Stimulated activated CD8-positive, alpha-beta memory T cell treated with anti-CD3 and anti-CD28 coated beads, Interleukin-4, amount 100 ng/mL, for 1 hour (primary cell): Measurements from ENCODE around the gene KLHL40.

Experiments used
- DNase-seq, 2 donors: peaks; one replicate each; pipeline ENCODE4 v3.0.0-alpha.2; 2020; ENCODE audit warnings: low read depth in 2 of 2, low spot score in 1 of 2

KLHL40 gene

GRCh38 chr3:42657675-42658074, 27.7 kb upstream of the KLHL40 start:
- DNase-seq, result no peak

GRCh38 chr3:42658091-42658770, 27.1 kb upstream of the KLHL40 start:
- DNase-seq, result no peak

GRCh38 chr3:42658771-42659390, 26.5 kb upstream of the KLHL40 start:
- no peak for DNase-seq

- no peak for DNase-seq
These were observed 25.7 kb upstream of the KLHL40 start for GRCh38 chr3:42659451-42660130.

- no peak for DNase-seq
These were observed 25.1 kb upstream of the KLHL40 start for GRCh38 chr3:42660131-42660715.

- no peak for DNase-seq
These were observed 24.4 kb upstream of the KLHL40 start for GRCh38 chr3:42660898-42661297.

GRCh38 chr3:42661593-42662022, 23.7 kb upstream of the KLHL40 start:
- DNase-seq, result no peak

- DNase-seq, result no peak
These were observed 23.1 kb upstream of the KLHL40 start for GRCh38 chr3:42662037-42662812.

- no peak for DNase-seq
These were observed 22.4 kb upstream of the KLHL40 start for GRCh38 chr3:42662813-42663535.

GRCh38 chr3:42663581-42664437, 21.5 kb upstream of the KLHL40 start:
- DNase-seq, result no peak

- no peak for DNase-seq
These were observed 20.9 kb upstream of the KLHL40 start for GRCh38 chr3:42664438-42664803.

- DNase-seq, result no peak
These were observed 20.1 kb upstream of the KLHL40 start for GRCh38 chr3:42665050-42665878.

GRCh38 chr3:42666022-42666421, 19.3 kb upstream of the KLHL40 start:
- no peak for DNase-seq

GRCh38 chr3:42666577-42666998, 18.7 kb upstream of the KLHL40 start:
- DNase-seq, result no peak

GRCh38 chr3:42667096-42667522, 18.2 kb upstream of the KLHL40 start:
- DNase-seq, result no peak

GRCh38 chr3:42667523-42668412, 17.6 kb upstream of the KLHL40 start:
- DNase-seq, result no peak

- no peak for DNase-seq
These were observed 16.9 kb upstream of the KLHL40 start for GRCh38 chr3:42668413-42668760.

- no peak for DNase-seq
These were observed 16.5 kb upstream of the KLHL40 start for GRCh38 chr3:42668793-42669217.
